Parathyroid adenoma (tissue), 2 donors: ENCODE measurements around the gene SYNJ2.

Experiments used
- H2AFZ ChIP-seq: fragments of 300-600 bp; sonication (generic); one replicate; pipeline ENCODE4 v1.7.0; 2017; ENCODE audit warnings: antibody characterized with exemption, mild to moderate bottlenecking
- H3K27ac ChIP-seq: fragments of 300-600 bp; sonication (generic); one replicate; pipeline ENCODE4 v1.7.0; 2017
- H3K27me3 ChIP-seq: fragments of 300-600 bp; sonication (generic); one replicate; pipeline ENCODE4 v1.7.0; 2017; ENCODE audit warnings: low read length; ENCODE audit not compliant: control insufficient read depth, insufficient read depth
- H3K36me3 ChIP-seq: fragments of 300-600 bp; sonication (generic); one replicate; pipeline ENCODE4 v1.7.0; 2017; ENCODE audit warnings: low read length; ENCODE audit not compliant: control insufficient read depth, insufficient read depth
- H3K4me1 ChIP-seq: fragments of 300-600 bp; sonication (generic); one replicate; pipeline ENCODE4 v1.7.0; 2017; ENCODE audit warnings: control low read depth
- H3K4me2 ChIP-seq: fragments of 300-600 bp; sonication (generic); one replicate; pipeline ENCODE4 v1.7.0; 2017; ENCODE audit warnings: low read length
- H3K4me3 ChIP-seq: fragments of 300-600 bp; sonication (generic); one replicate; pipeline ENCODE4 v1.7.0; 2017; ENCODE audit warnings: low read depth, low read length
- H3K79me2 ChIP-seq: fragments of 300-600 bp; sonication (generic); one replicate; pipeline ENCODE4 v1.7.0; 2017; ENCODE audit warnings: control low read depth
- H3K9ac ChIP-seq: fragments of 300-600 bp; sonication (generic); one replicate; pipeline ENCODE4 v1.7.0; 2017; ENCODE audit warnings: mild to moderate bottlenecking
- H3K9me3 ChIP-seq: fragments of 300-600 bp; sonication (generic); one replicate; pipeline ENCODE4 v1.7.0; 2017; ENCODE audit warnings: low read length; ENCODE audit not compliant: control insufficient read depth
- TF ChIP-seq, protein P1 (sequence below): fragments of 300-600 bp; sonication (generic); IDR thresholded peaks from one replicate; pipeline ENCODE4 v1.7.0; 2017; ENCODE audit warnings: antibody characterized with exemption, mild to moderate bottlenecking
- donor health status: primary hyperparathyroidism.

The SYNJ2 gene

DNA sequence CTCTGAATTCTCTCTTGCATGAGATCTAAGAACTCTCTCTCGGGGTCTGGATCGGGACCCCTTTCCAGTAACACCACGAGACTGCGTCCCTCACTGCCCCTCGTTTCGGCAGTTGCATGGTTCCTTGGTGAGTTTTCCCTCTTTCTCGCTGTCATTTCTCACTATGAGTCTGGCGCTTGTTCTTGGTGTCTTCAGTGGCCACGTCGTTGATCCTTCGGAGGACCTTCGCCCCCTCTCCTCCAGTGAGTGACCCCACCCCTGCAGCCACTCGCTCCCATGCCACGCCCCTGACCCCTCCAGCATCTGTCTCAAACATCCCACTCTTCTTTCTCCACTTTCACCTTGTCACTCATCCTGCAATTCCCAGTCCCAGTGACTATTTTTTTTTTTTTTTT lies 23.0 kb downstream of the SYNJ2 start:
- Histone ChIP-seq H3K4me1 (peaks cover 27% of the 10 kb centered on the region), H3K79me2 (no peaks in the 10 kb centered on the region), H3K4me3 (no peak overlapping the region), H2AFZ (no peak overlapping the region), H3K9me3 (no peaks in the 10 kb centered on the region), H3K27me3 (no peaks in the 10 kb centered on the region), H3K36me3 (no peaks in the 10 kb centered on the region), H3K9ac (no peak overlapping the region), H3K27ac (no peak overlapping the region), H3K4me2 (no peak overlapping the region)
- TF ChIP-seq, protein P1, sequence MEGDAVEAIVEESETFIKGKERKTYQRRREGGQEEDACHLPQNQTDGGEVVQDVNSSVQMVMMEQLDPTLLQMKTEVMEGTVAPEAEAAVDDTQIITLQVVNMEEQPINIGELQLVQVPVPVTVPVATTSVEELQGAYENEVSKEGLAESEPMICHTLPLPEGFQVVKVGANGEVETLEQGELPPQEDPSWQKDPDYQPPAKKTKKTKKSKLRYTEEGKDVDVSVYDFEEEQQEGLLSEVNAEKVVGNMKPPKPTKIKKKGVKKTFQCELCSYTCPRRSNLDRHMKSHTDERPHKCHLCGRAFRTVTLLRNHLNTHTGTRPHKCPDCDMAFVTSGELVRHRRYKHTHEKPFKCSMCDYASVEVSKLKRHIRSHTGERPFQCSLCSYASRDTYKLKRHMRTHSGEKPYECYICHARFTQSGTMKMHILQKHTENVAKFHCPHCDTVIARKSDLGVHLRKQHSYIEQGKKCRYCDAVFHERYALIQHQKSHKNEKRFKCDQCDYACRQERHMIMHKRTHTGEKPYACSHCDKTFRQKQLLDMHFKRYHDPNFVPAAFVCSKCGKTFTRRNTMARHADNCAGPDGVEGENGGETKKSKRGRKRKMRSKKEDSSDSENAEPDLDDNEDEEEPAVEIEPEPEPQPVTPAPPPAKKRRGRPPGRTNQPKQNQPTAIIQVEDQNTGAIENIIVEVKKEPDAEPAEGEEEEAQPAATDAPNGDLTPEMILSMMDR = no peak

DNA sequence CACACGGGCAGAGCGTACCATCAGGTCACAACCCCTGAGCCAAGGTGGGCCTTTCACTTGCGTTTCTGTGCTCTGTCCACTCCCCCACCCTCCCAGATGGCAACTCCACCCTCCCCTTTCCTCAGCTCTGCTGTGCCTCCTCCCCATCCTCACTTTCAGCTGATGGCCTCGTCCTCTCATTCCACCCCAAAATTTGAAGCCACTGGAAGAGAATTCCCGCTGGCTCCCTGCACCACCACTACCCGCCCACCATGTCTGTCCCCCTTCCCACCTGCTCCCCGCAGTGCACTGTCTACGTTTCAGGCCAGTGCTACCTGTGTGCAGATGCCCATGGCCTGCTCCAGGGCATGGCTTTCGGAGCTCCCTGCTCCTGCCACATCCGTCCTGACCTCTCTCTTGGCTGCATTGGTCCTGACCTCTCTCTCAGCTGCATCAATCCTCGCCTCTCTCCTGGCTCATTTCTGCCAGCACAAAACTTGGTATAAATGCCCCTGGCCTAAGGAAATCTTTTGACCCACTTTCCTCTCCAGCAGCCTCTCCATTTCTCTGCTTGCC lies 24.0 kb downstream of the SYNJ2 start:
- Histone ChIP-seq H3K27me3 (no peaks in the 10 kb centered on the region), H3K9ac (no peak overlapping the region), H3K4me1 (peaks cover 28% of the 10 kb centered on the region), H3K4me2 (no peak overlapping the region), H3K79me2 (no peaks in the 10 kb centered on the region), H3K27ac (no peak overlapping the region), H2AFZ (no peak overlapping the region), H3K36me3 (no peaks in the 10 kb centered on the region), H3K4me3 (no peak overlapping the region), H3K9me3 (no peaks in the 10 kb centered on the region)
- TF ChIP-seq, protein P1 = no peak

DNA sequence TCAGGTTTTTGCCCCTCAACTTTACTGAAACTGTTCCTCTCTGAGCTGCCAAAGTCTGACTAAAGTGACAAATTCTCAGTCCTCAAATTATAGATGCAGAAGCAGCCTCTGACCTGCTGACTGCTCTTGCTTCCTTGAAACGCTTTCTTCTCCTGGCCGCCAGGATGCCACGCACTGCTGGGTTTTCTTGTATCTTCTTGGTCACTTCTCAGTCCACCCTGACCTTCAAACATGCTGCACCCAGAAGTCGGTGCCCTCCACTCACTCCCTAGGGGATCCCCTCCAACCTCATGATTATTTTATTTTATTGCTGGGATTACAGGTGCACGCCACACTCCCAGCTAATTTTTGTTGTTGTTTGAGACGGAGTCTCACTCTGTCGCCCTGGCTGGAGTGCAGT lies 24.7 kb downstream of the SYNJ2 start:
- H3K79me2 ChIP-seq = no peaks in the 10 kb centered on the region
- H3K27me3 ChIP-seq = no peaks in the 10 kb centered on the region
- H3K9ac ChIP-seq = no peak overlapping the region
- H3K27ac ChIP-seq = no peak overlapping the region
- no peak overlapping the region for H3K4me2 ChIP-seq
- H3K36me3 ChIP-seq = no peaks in the 10 kb centered on the region
- no peak overlapping the region for H3K4me3 ChIP-seq
- TF ChIP-seq, protein P1 = no peak
- no peaks in the 10 kb centered on the region for H3K9me3 ChIP-seq
- no peak overlapping the region for H2AFZ ChIP-seq
- peaks cover 28% of the 10 kb centered on the region for H3K4me1 ChIP-seq

DNA sequence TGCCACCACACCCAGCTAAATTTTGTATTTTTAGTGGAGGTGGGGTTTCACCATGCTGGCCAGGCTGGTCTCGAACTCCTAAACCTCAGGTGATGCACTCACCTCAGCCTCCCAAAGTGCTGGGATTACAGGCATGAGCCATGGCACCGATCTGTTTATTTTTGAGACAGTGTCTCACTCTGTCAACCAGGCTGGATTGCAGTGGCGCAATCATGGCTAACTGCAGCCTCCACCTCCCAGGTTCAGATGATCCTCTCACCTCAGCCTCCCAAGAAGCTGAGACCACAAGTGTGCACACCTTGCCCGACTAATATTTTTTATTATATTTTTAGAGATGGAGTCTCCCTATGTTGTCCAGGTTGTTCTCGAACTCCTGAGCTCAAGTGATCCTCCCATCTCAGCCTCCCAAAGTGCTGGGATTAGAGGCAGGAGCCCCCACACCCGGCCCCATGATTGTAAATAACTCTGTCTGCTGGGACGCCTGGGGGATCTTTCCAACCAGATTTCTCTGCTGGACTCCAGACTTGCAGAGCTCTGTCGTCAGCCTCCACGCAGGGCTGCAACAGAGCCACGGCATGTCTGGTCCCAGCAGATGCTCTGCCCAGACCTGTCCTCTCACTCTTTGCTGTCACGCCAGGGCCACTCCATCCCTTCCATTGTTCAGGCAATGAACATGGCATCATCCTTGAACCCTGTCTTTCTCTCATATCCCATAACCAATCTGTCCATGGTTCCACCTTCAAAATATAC lies 25.3 kb downstream of the SYNJ2 start:
- Histone ChIP-seq H3K9me3 (no peaks in the 10 kb centered on the region), H3K9ac (no peak overlapping the region), H3K4me3 (no peak overlapping the region), H2AFZ (no peak overlapping the region), H3K36me3 (no peaks in the 10 kb centered on the region), H3K4me1 (peaks cover 28% of the 10 kb centered on the region), H3K27ac (no peak overlapping the region), H3K27me3 (no peaks in the 10 kb centered on the region), H3K4me2 (no peak overlapping the region), H3K79me2 (no peaks in the 10 kb centered on the region)
- TF ChIP-seq, protein P1 = no peak

DNA sequence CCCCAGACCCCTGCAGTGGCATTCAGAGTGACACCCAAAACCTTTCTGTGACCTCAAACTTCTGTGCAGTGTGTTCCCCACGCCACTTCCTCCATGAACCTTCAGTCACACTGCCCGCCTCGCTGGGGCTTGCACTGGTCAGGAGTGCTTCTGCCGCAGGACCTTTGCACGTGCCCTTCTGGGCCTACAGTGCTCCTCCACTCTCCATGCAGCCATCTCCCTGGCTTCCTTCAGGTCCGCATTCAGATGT lies 27.1 kb downstream of the SYNJ2 start:
- Histone ChIP-seq H3K9me3 (no peaks in the 10 kb centered on the region), H3K9ac (no peak overlapping the region), H3K27ac (peak overlapping the region; percentile 12), H3K79me2 (no peaks in the 10 kb centered on the region), H3K36me3 (no peaks in the 10 kb centered on the region), H3K4me1 (peaks cover 13% of the 10 kb centered on the region), H3K4me3 (no peak overlapping the region), H3K27me3 (no peaks in the 10 kb centered on the region), H2AFZ (no peak overlapping the region), H3K4me2 (no peak overlapping the region)
- TF ChIP-seq, protein P1 = no peak
